Large intestine (tissue), 3 donors: ENCODE data around the gene TTC7B. TPM values are rescaled to one million over a fixed set of nuclear protein-coding genes. Genes with fewer than 3 reads are reported as not detected.

Source experiments
- DNase-seq, 2 donors: peaks; one replicate each; pipeline versions ENCODE4 v3.0.0 to v3.0.0-alpha.2; 2013
- H3K27ac ChIP-seq: one replicate; pipeline ENCODE4 v1.5.1; 2013; ENCODE audit warnings: low read length
- H3K27me3 ChIP-seq: 2 replicates; pipeline ENCODE4 v1.6.1; 2013; ENCODE audit warnings: low read length; ENCODE audit not compliant: control insufficient read depth, insufficient read depth
- H3K36me3 ChIP-seq: 2 replicates; pipeline ENCODE4 v1.6.1; 2013; ENCODE audit warnings: low read length; ENCODE audit not compliant: control insufficient read depth, insufficient read depth
- H3K4me1 ChIP-seq: one replicate; pipeline ENCODE4 v1.6.1; 2013; ENCODE audit warnings: low read length; ENCODE audit not compliant: control insufficient read depth, insufficient read depth
- H3K4me3 ChIP-seq: one replicate; pipeline ENCODE4 v1.5.1; 2013; ENCODE audit warnings: low read length
- H3K9me3 ChIP-seq: one replicate; pipeline ENCODE4 v1.6.1; 2013; ENCODE audit warnings: mild to moderate bottlenecking, low read depth, low read length, moderate library complexity; ENCODE audit not compliant: control insufficient read depth
- WGBS: methylation state at CpG from one replicate; pipeline ENCODE4 v1.1.5; 2013; ENCODE audit warnings: low lambda C conversion rate; ENCODE audit not compliant: insufficient coverage; 5-methylcytosine and 5-hydroxymethylcytosine counted together
- polyA plus RNA-seq: library from polyadenylated mRNA; unstranded; fragments of 120-200 nt; gene quantifications from one replicate; pipeline ENCODE4 v1.2.1, GENCODE V29; 2013

The TTC7B gene
- polyA plus RNA-seq, 1 donor: 12.2 TPM

DNA sequence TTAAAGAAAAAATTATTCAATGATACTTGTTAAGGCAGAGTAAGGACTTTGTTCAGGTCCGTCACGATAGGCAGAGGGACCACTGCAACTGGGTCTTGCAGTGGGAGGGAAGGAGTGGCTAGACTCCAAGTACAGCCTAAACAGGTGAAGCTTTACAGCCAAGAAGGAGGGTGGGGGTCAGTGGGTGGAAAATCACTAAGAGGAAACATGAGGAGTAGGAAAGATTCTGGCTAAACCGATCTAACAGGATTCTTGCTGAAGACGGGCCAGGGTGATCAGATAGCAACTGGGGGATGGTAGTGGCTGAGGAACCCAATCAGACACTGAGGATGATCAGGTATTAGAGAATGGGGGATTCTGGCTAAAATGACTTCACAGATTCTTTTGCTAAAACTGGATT is 100.2 kb downstream of the TTC7B start:
- Histone ChIP-seq H3K4me3 (no peak overlapping the region), H3K9me3 (no peaks in the 10 kb centered on the region), H3K27me3 (no peaks in the 10 kb centered on the region), H3K4me1 (no peaks in the 10 kb centered on the region), H3K36me3 (no peaks in the 10 kb centered on the region), H3K27ac (no peak overlapping the region)
- no peak for DNase-seq
- WGBS: no CpG with 5 or more reads among the region's 4 CpGs

DNA sequence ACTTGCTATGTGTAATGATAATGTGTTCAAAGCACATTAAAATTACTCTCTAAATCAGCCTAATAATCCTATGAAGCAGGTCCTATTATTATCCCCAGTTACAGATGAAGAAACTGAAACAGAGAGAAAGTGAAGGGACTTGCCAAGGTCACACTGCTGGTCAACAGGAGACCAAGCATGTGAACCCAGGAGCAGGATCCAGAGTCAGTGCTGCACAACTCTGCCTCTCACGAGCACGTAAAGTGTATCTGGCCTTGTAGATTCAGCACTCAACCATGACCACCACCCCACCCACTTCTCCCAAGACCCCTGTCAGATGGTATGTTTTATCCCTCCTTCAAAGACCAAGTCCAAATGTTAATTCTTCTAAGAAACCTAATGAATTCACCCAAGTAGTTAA is 100.7 kb downstream of the TTC7B start:
- DNase-seq: no peak
- WGBS: no CpG with 5 or more reads among the region's 2 CpGs
- Histone ChIP-seq H3K27ac (no peak overlapping the region), H3K27me3 (no peaks in the 10 kb centered on the region), H3K9me3 (no peaks in the 10 kb centered on the region), H3K4me1 (no peaks in the 10 kb centered on the region), H3K36me3 (no peaks in the 10 kb centered on the region), H3K4me3 (no peak overlapping the region)

DNA sequence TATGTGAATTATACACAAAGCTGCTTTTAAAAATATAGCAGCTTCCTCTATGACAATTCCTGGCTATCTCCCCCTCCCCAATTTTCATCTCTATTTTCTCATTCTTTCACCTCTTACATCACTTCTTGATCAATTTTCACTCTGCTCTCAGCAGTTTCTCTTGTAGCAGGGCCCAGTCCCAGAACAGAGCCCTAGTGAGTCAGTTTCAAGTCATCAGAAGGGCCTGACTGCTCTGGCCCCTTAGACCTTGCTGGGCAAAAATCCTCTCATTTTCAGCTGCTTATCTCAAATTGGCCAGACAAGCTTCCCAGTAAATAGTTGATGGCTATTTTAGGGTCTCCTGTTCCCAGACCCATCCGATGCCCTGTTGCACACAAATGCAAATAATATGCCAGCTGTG is 101.4 kb downstream of the TTC7B start:
- no peak overlapping the region for H3K4me3 ChIP-seq
- no peaks in the 10 kb centered on the region for H3K36me3 ChIP-seq
- DNase-seq: no peak
- no peak overlapping the region for H3K27ac ChIP-seq
- WGBS: no CpG with 5 or more reads among the region's 1 CpG
- H3K27me3 ChIP-seq: no peaks in the 10 kb centered on the region
- no peaks in the 10 kb centered on the region for H3K9me3 ChIP-seq
- H3K4me1 ChIP-seq: no peaks in the 10 kb centered on the region

DNA sequence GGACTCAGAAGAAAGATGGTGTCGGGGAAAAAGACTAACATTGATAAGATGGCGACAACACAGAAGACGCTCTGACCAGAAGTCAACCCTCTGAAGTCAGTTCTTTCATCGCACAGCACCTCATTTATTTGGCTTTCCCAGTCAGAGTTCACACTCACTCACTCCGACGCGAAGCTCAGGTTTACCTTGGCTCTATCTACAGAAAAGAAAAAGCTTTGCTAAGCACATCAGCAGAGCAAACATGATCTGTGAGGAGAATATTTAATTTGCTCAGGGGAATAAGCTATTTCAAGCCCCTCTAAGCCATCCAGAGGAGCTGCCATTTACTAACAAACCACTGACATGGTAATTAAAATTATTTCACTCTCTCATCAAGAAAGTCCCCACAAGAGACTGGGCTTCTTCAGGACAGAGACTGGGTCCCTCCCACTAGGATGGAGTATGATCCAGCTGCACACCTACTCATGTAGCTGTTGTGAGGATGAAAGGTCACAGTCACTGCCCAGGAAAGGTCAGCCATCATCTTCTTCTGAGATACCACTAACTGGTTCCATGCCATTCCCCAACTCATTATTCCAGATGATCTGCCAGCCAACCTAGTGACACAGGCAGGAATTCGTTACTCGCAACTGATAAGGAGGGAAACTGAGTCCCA is 111.4 kb downstream of the TTC7B start:
- no CpG with 5 or more reads among the region's 9 CpGs for WGBS
- no peaks in the 10 kb centered on the region for H3K36me3 ChIP-seq
- no peak for DNase-seq

DNA sequence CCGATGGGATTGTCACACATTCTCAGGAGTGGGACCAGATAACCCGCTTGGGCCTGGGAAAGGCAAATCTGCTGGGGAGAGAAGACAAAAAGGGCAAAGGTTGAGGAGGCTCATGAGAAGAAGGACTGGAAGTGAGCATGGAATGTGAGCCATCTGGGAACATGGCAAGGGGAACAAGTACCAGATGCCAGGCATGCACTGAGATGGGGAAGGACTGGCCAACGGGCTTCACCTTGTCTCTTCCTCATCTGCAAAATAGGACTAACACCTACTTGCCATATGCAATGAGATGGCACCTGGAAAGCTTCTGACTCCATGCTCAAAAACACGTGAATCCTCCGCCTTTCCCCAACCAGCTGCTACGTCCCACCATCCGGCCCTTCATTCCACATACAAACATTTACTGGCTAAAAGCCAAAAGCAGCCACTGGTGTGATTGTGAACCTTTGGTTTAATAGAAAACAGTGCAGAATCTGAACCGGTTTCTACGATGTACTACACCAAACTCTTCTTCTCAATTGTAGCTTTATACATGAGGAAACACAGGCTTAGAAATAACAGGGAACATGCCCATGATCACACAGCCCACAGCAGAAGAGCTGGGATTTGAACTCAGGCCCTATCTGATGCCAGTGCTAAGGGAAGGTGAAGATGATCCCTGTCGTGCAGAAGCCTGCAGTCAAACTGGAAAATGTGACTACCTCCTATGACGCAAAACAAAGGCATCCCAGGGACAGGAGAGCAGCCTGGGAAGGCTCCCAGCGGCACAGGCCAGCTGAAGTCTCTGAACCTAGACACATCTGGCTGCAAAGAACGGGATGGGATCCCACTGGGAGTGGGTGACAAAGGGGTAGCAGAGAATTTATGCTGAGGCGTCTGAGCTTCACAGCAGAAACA is 112.1 kb downstream of the TTC7B start:
- DNase-seq: no peak
- Histone ChIP-seq H3K27ac (no peak overlapping the region), H3K27me3 (peaks cover 3% of the 10 kb centered on the region), H3K9me3 (no peaks in the 10 kb centered on the region), H3K4me1 (no peaks in the 10 kb centered on the region), H3K4me3 (no peak overlapping the region), H3K36me3 (no peaks in the 10 kb centered on the region)
- WGBS: no CpG with 5 or more reads among the region's 14 CpGs

More for the DNA sequence above, 111.4 kb downstream of the TTC7B start:
- H3K4me3 ChIP-seq: no peak overlapping the region
- H3K27me3 ChIP-seq: peaks cover 3% of the 10 kb centered on the region
- H3K4me1 ChIP-seq: no peaks in the 10 kb centered on the region
- no peak overlapping the region for H3K27ac ChIP-seq
- no peaks in the 10 kb centered on the region for H3K9me3 ChIP-seq

DNA sequence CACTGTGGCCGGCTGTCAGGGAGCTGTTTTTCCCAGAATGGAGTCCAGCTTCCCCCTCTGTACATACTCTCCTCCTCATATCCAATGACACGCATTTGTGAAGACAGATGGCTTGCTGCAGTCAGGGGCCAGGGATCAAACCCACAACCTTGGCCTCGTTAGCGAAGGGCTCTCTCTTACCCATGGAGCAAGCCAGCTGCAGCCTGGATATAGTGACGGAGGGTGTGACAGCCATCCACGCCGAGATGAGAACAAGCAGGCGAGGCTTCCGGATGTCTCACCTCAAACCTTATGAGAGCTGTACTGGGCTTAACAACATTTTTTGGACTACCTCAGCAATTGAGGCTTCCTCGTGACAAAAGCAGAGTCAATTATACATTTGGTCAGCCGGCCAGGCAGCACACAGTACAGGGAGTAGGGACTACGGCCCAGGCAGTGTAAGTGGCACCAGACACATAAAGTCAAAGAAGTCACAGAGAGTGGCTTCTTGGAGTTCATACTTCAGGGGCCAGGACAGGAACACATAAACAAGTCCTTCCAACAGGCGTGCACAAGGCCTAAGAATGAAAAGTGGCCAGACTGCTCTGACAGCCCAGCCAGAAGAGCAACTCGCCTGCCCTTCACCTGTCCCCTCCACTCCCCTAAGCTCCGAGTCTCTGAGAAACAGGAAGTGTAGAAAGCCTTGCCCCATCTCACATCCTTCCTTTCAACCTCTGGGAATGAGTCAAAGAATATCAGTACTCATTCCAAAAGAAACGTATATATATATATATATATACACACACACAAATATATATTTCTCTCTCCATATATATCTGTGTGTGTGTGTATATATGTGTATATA is 115.1 kb downstream of the TTC7B start:
- DNase-seq: no peak
- peaks cover 3% of the 10 kb centered on the region for H3K27me3 ChIP-seq
- H3K36me3 ChIP-seq: no peaks in the 10 kb centered on the region
- peaks cover 3% of the 10 kb centered on the region for H3K4me1 ChIP-seq
- H3K9me3 ChIP-seq: no peaks in the 10 kb centered on the region
- no CpG with 5 or more reads among the region's 16 CpGs for WGBS
- H3K4me3 ChIP-seq: no peak overlapping the region
- H3K27ac ChIP-seq: no peak overlapping the region

DNA sequence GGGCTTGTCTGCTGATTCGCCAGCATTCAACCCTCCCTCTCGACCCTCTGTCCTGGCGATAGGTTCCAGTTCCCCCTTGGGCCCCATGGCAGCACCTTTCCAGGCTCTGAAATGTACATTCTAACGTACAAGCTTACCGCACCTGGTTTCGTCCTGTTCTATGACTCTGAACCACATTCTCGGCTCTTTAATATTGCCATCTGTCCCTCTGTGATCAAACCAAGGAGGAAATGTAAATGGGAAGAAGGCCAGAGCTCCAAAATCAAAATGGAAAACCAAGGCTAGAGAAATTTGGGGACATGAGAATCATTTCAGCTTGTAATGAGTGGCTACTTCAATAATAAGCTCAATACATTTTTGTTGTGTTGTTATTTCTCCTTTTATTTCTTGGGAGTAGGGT is 117.2 kb downstream of the TTC7B start:
- WGBS: 100% methylated on average over 4 of the region's 7 CpGs
- no peaks in the 10 kb centered on the region for H3K27me3 ChIP-seq
- H3K9me3 ChIP-seq: no peaks in the 10 kb centered on the region
- no peak for DNase-seq
- no peak overlapping the region for H3K27ac ChIP-seq
- H3K4me1 ChIP-seq: peaks cover 3% of the 10 kb centered on the region
- no peaks in the 10 kb centered on the region for H3K36me3 ChIP-seq
- H3K4me3 ChIP-seq: no peak overlapping the region

DNA sequence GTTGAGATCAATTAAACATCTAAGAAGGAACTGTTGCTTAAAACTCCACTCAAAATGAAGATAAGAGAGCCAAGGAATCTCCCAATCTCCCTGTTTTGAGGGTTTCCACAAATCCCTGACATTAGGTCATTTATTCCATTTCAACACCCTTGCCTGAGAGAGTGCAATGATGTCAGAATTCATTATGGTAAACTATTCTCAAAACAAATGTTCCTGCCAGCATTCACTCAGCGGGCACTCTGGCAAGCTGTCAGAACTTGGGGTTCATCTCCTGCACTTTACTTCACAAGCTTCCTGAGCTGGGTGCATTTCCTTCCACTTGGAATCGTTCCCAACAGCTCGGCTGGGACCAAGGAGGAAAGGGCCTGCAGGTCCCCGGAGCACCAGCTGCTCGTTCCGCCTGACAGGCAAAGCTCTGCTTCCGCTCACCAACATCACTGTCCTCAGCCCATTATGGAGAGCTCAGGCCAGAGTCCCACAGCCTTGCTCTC is 117.8 kb downstream of the TTC7B start:
- Histone ChIP-seq H3K4me1 (peaks cover 3% of the 10 kb centered on the region), H3K9me3 (no peaks in the 10 kb centered on the region), H3K36me3 (no peaks in the 10 kb centered on the region), H3K4me3 (no peak overlapping the region), H3K27me3 (no peaks in the 10 kb centered on the region), H3K27ac (no peak overlapping the region)
- WGBS: no CpG with 5 or more reads among the region's 7 CpGs
- DNase-seq: peak in 1 of 2 donors; percentile 30

DNA sequence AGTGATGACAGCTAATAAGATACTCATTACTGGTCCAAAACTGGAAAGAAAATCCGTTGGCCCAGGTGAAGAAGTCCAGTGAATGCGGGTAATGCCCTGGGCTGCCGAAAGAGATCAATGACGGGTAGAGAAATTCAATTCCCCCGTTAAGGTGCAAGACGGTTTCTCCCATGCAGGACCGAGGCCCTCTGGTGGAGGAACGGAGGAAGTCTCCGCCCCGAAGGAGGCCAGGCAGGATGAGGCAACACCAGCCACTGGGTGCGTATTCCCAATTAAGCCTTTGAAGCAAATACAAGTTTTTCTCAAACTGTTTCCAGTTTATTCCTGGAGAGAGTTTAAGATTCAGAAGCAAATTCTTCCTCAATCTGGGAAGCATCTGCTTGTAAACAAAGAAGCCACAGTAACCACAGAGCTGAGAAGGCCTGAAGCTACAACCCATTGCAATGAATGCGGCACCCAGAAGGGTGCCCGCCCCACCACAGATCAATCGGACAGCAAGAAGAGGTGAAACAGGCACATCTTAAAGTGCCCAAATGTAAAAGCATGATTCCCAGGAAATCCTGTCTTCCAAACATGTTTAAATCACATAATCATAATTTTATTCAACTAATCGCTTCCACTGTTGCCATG is 118.5 kb downstream of the TTC7B start:
- Histone ChIP-seq H3K36me3 (no peaks in the 10 kb centered on the region), H3K27me3 (no peaks in the 10 kb centered on the region), H3K9me3 (no peaks in the 10 kb centered on the region), H3K4me3 (no peak overlapping the region), H3K27ac (no peak overlapping the region), H3K4me1 (peaks cover 3% of the 10 kb centered on the region)
- WGBS: 60% methylated on average over 2 of the region's 15 CpGs
- peak; percentile 64 for DNase-seq

DNA sequence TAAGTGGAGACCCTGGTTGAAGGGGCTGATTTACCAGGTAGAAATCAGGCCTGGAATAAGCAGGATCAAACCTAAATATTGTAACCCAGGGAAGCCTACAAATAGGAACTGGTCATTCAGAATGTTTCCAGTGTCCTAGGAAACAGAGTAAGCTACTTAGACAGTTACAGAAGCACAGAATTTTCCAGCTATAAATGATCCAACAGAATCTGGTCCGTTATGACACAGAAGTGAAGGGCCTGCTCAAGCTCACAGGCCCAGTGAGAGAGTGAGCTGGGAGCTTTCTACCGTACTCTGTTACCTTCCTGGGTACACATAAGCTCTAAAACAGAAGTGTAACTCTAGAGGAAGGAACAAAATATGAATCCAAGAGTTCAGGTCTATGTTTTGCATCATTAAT is 119.1 kb downstream of the TTC7B start:
- H3K4me1 ChIP-seq: peaks cover 3% of the 10 kb centered on the region
- H3K36me3 ChIP-seq: no peaks in the 10 kb centered on the region
- no peaks in the 10 kb centered on the region for H3K27me3 ChIP-seq
- H3K4me3 ChIP-seq: no peak overlapping the region
- DNase-seq: peak in 1 of 2 donors; percentile 23
- no CpG with 5 or more reads among the region's 2 CpGs for WGBS
- no peaks in the 10 kb centered on the region for H3K9me3 ChIP-seq
- no peak overlapping the region for H3K27ac ChIP-seq
